ENCODE results near the gene PCDHA9. TPM values are rescaled to one million over a fixed set of nuclear protein-coding genes. Genes with fewer than 3 reads are reported as not detected.
"Not testable (repeated sequence)": the region's sequence is repeated elsewhere in the genome, so short reads cannot be mapped to it uniquely, and the experiment has no call there.

Gene PCDHA9
- total and polyA plus RNA-seq, 7 experiments from 2014 or later, result not detected

GRCh38 chr5:140835622-140836510 is 12.3 kb upstream of the PCDHA9 start:
- ATAC-seq (no peak), DNase-seq (no peak)
- no peak overlapping the region for H3K4me3 ChIP-seq (ENCODE audit: low read length)
- ChIA-PET CTCF (no interaction called here), POLR2A (no interaction called here)
- H3K9me3 ChIP-seq (ENCODE audit: control insufficient read depth in 2 of 3, low read length in 3 of 3), result peaks cover 0 to 26% (median 4%) of the 10 kb centered on the region in 3 experiments
- H3K36me3 ChIP-seq (ENCODE audit: control insufficient read depth in 2 of 3, insufficient read depth in 3 of 3, low read length in 3 of 3), result no peaks in the 10 kb centered on the region
- peaks cover 11 to 71% (median 34%) of the 10 kb centered on the region in 11 donors for H3K9me3 Mint-ChIP-seq
- intact Hi-C loops (cut with micrococcal nuclease), result no loop called here
- H3K4me3 Mint-ChIP-seq, result no peak overlapping the region
- no peaks in the 10 kb centered on the region for H3K4me1 ChIP-seq (ENCODE audit: control insufficient read depth in 2 of 2, insufficient read depth in 2 of 2, low read length in 2 of 2)
- no peak overlapping the region for H3K27ac ChIP-seq (ENCODE audit: low read depth, low read length)
- H3K27me3 ChIP-seq (ENCODE audit: control insufficient read depth in 2 of 2, insufficient read depth in 2 of 2, low read length in 2 of 2), result peaks cover 0 to 7% of the 10 kb centered on the region in 2 donors
- peaks cover 0 to 68% (median 46%) of the 10 kb centered on the region in 5 donors for H3K27me3 Mint-ChIP-seq
- H3K4me1 Mint-ChIP-seq, result no peaks in the 10 kb centered on the region
- no peak overlapping the region for H3K27ac Mint-ChIP-seq
- H3K36me3 Mint-ChIP-seq, result peaks cover 0 to 32% (median 4%) of the 10 kb centered on the region in 5 donors

- Mint-ChIP-seq H3K4me1 (no peaks in the 10 kb centered on the region), H3K4me3 (peak within 1 kb of the TSS in 2 of 10 donors; percentile 3 to 18), H3K9me3 (peaks cover 5 to 63% (median 25%) of the 10 kb centered on the region in 11 donors), H3K27me3 (peaks cover 0 to 45% (median 37%) of the 10 kb centered on the region in 5 donors), H3K36me3 (peaks cover 0 to 14% (median 0%) of the 10 kb centered on the region in 5 donors), H3K27ac (peak within 1 kb of the TSS in 2 of 9 donors; percentile 39 to 51)
- ATAC-seq (no peak), DNase-seq (no peak)
- Histone ChIP-seq H3K27me3 (ENCODE audit: control insufficient read depth in 2 of 2, insufficient read depth in 2 of 2, low read length in 2 of 2) (no peaks in the 10 kb centered on the region), H3K9me3 (ENCODE audit: control insufficient read depth in 2 of 3, low read length in 3 of 3) (peaks cover 0 to 19% (median 4%) of the 10 kb centered on the region in 3 experiments), H3K27ac (ENCODE audit: low read depth, low read length) (no peak within 1 kb of the TSS), H3K4me3 (ENCODE audit: low read length) (no peak within 1 kb of the TSS), H3K36me3 (ENCODE audit: control insufficient read depth in 2 of 3, insufficient read depth in 3 of 3, low read length in 3 of 3) (no peaks in the 10 kb centered on the region), H3K4me1 (ENCODE audit: control insufficient read depth in 2 of 2, insufficient read depth in 2 of 2, low read length in 2 of 2) (no peaks in the 10 kb centered on the region)
- ChIA-PET CTCF (no interaction called here), POLR2A (no interaction called here)
- intact Hi-C loops (cut with micrococcal nuclease), result loop anchor here in 1 of 2 donors (5.0 kb wide), 1 partner anchor 41 kb away; the partner anchor contains the start of gene PCDHA13
Observed at GRCh38 chr5:140840978-140841962, 6.9 kb upstream of the PCDHA9 start, which contains the start of gene PCDHA8. Gene PCDHA8, plus strand, starts transcription at chr5:140841187. Its CDS starts 135 bp downstream, at chr5:140841322.

GRCh38 chr5:140842798-140843733 is 5.1 kb upstream of the PCDHA9 start:
- Mint-ChIP-seq H3K4me1 (no peaks in the 10 kb centered on the region), H3K27ac (no peak overlapping the region), H3K9me3 (peaks cover 10 to 71% (median 22%) of the 10 kb centered on the region in 11 donors), H3K4me3 (no peak overlapping the region), H3K36me3 (peaks cover 0 to 16% (median 0%) of the 10 kb centered on the region in 5 donors), H3K27me3 (peaks cover 0 to 50% (median 43%) of the 10 kb centered on the region in 5 donors)
- ATAC-seq, result no peak
- intact Hi-C loops (cut with micrococcal nuclease), result loop anchor here in 1 of 2 donors (5.0 kb wide), 1 partner anchor 39 kb away; the partner anchor contains the start of gene PCDHA13
- no peak for DNase-seq
- H3K9me3 ChIP-seq (ENCODE audit: control insufficient read depth in 2 of 3, low read length in 3 of 3), result peaks cover 0 to 14% (median 4%) of the 10 kb centered on the region in 3 experiments
- ChIA-PET CTCF (no interaction called here), POLR2A (no interaction called here)
- no peaks in the 10 kb centered on the region for H3K36me3 ChIP-seq (ENCODE audit: control insufficient read depth in 2 of 3, insufficient read depth in 3 of 3, low read length in 3 of 3)
- H3K27ac ChIP-seq (ENCODE audit: low read depth, low read length), result no peak overlapping the region
- no peaks in the 10 kb centered on the region for H3K27me3 ChIP-seq (ENCODE audit: control insufficient read depth in 2 of 2, insufficient read depth in 2 of 2, low read length in 2 of 2)
- H3K4me3 ChIP-seq (ENCODE audit: low read length), result no peak overlapping the region
- no peaks in the 10 kb centered on the region for H3K4me1 ChIP-seq (ENCODE audit: control insufficient read depth in 2 of 2, insufficient read depth in 2 of 2, low read length in 2 of 2)

- intact Hi-C loops (cut with micrococcal nuclease), result loop anchor here in 1 of 2 donors (5.0 kb wide), 1 partner anchor 48 kb away; the partner anchor contains the start of gene PCDHA3
- H3K4me3 ChIP-seq (ENCODE audit: low read length); H3K27ac Mint-ChIP-seq; ATAC-seq; DNase-seq; POLR2A ChIA-PET; H3K36me3 ChIP-seq (ENCODE audit: control insufficient read depth in 2 of 3, insufficient read depth in 3 of 3, low read length in 3 of 3); H3K27me3 ChIP-seq (ENCODE audit: control insufficient read depth in 2 of 2, insufficient read depth in 2 of 2, low read length in 2 of 2); H3K27ac ChIP-seq (ENCODE audit: low read depth, low read length); CTCF ChIA-PET; H3K4me1 Mint-ChIP-seq; H3K4me1 ChIP-seq (ENCODE audit: control insufficient read depth in 2 of 2, insufficient read depth in 2 of 2, low read length in 2 of 2); H3K4me3 Mint-ChIP-seq: not testable (repeated sequence)
- peaks cover 0 to 16% (median 0%) of the 10 kb centered on the region in 5 donors for H3K36me3 Mint-ChIP-seq
- peaks cover 0 to 59% (median 9%) of the 10 kb centered on the region in 11 donors for H3K9me3 Mint-ChIP-seq
- H3K9me3 ChIP-seq (ENCODE audit: control insufficient read depth in 2 of 3, low read length in 3 of 3), result peaks cover 0 to 11% (median 0%) of the 10 kb centered on the region in 3 experiments
- peaks cover 0 to 40% (median 33%) of the 10 kb centered on the region in 5 donors for H3K27me3 Mint-ChIP-seq
Observed at GRCh38 chr5:140849831-140850634, 1.9 kb downstream of the PCDHA9 start.

- CTCF ChIA-PET, result no interaction called here
- peaks cover 0 to 48% (median 36%) of the 10 kb centered on the region in 5 donors for H3K27me3 Mint-ChIP-seq
- no peak within 1 kb of the TSS for H3K27ac Mint-ChIP-seq
- peaks cover 0 to 22% (median 11%) of the 10 kb centered on the region in 5 donors for H3K36me3 Mint-ChIP-seq
- intact Hi-C loops (cut with micrococcal nuclease), result no loop called here
- DNase-seq, result no peak
- Histone ChIP-seq H3K9me3 (ENCODE audit: control insufficient read depth in 2 of 3, low read length in 3 of 3) (peaks cover 0 to 27% (median 0%) of the 10 kb centered on the region in 3 experiments), H3K27ac (ENCODE audit: low read depth, low read length) (no peak within 1 kb of the TSS), H3K4me1 (ENCODE audit: control insufficient read depth in 2 of 2, insufficient read depth in 2 of 2, low read length in 2 of 2) (no peaks in the 10 kb centered on the region), H3K4me3 (ENCODE audit: low read length) (no peak within 1 kb of the TSS), H3K27me3 (ENCODE audit: control insufficient read depth in 2 of 2, insufficient read depth in 2 of 2, low read length in 2 of 2) (no peaks in the 10 kb centered on the region), H3K36me3 (ENCODE audit: control insufficient read depth in 2 of 3, insufficient read depth in 3 of 3, low read length in 3 of 3) (no peaks in the 10 kb centered on the region)
- H3K4me3 Mint-ChIP-seq, result peak within 1 kb of the TSS in 1 of 10 donors; percentile 3
- H3K4me1 Mint-ChIP-seq, result no peaks in the 10 kb centered on the region
- POLR2A ChIA-PET, result no interaction called here
- no peak for ATAC-seq
- H3K9me3 Mint-ChIP-seq, result peaks cover 0 to 62% (median 18%) of the 10 kb centered on the region in 11 donors
Observed at GRCh38 chr5:140855772-140856674, 7.8 kb downstream of the PCDHA9 start, which contains the start of gene PCDHA10. Gene PCDHA10, plus strand, starts transcription at chr5:140855897. Its CDS starts 152 bp downstream, at chr5:140856049.
